ENCODE data around the gene ARMC12. TPM values are rescaled to one million over a fixed set of nuclear protein-coding genes. Genes with fewer than 3 reads are reported as not detected.
"Not testable (repeated sequence)": the region's sequence is repeated elsewhere in the genome, so short reads cannot be mapped to it uniquely, and the experiment has no call there.

ARMC12 gene
- polyA plus RNA-seq = under 1 TPM; 0.56 to 0.71 (median 0.58) TPM

- H3K27ac ChIP-seq (ENCODE audit: low read depth, low read length) = no peak within 1 kb of the TSS
- WGBS, 3 donors = 83 to 89% (median 83%) methylated on average over 10 of the region's 10 CpGs
These were observed at the start of gene ARMC12 for GRCh38 chr6:35736982-35737412. ARMC12 (plus strand) TSS chr6:35737032; CDS start chr6:35737109, 77 bp downstream.

GRCh38 chr6:35687658-35688604, 48.9 kb upstream of the ARMC12 start:
- peak overlapping the region; percentile 91 for H3K27ac ChIP-seq (ENCODE audit: low read depth, low read length)
- 0 to 1% (median 0%) methylated on average over 85 to 100 of the region's 100 CpGs for WGBS, 3 donors

GRCh38 chr6:35688605-35689322, 48.1 kb upstream of the ARMC12 start, which contains the start of gene FKBP5:
FKBP5 (minus strand) TSS chr6:35688915; CDS start chr6:35642824, 46,091 bp downstream.
- H3K27ac ChIP-seq (ENCODE audit: low read depth, low read length) = peak within 1 kb of the TSS; percentile 91
- 2 to 3% (median 2%) methylated on average over 41 to 80 of the region's 80 CpGs for WGBS, 3 donors

GRCh38 chr6:35690006-35690405, 46.8 kb upstream of the ARMC12 start:
- 97 to 98% (median 97%) methylated on average over 16 of the region's 16 CpGs for WGBS, 3 donors
- H3K27ac ChIP-seq (ENCODE audit: low read depth, low read length) = not testable (repeated sequence)

- no peak overlapping the region for H3K27ac ChIP-seq (ENCODE audit: low read depth, low read length)
- 95% methylated on average over 8 to 9 of the region's 9 CpGs for WGBS, 3 donors
These were observed 46.3 kb upstream of the ARMC12 start for GRCh38 chr6:35690484-35690883.

GRCh38 chr6:35691027-35691824, 45.6 kb upstream of the ARMC12 start:
- WGBS, 3 donors = 40 to 58% (median 44%) methylated on average over 10 of the region's 10 CpGs
- no peak overlapping the region for H3K27ac ChIP-seq (ENCODE audit: low read depth, low read length)

GRCh38 chr6:35694462-35694861, 42.4 kb upstream of the ARMC12 start:
- H3K27ac ChIP-seq (ENCODE audit: low read depth, low read length) = no peak overlapping the region
- WGBS, 3 donors = 86 to 94% (median 88%) methylated on average over 2 of the region's 2 CpGs

- H3K27ac ChIP-seq (ENCODE audit: low read depth, low read length) = not testable (repeated sequence)
- 85 to 97% (median 87%) methylated on average over 7 of the region's 7 CpGs for WGBS, 3 donors
These were observed 38.4 kb upstream of the ARMC12 start for GRCh38 chr6:35698430-35698829.

GRCh38 chr6:35698858-35699257, 38.0 kb upstream of the ARMC12 start:
- 82 to 87% (median 83%) methylated on average over 3 of the region's 3 CpGs for WGBS, 3 donors
- no peak overlapping the region for H3K27ac ChIP-seq (ENCODE audit: low read depth, low read length)

GRCh38 chr6:35703554-35703953, 33.3 kb upstream of the ARMC12 start:
- no peak overlapping the region for H3K27ac ChIP-seq (ENCODE audit: low read depth, low read length)

GRCh38 chr6:35706468-35706867, 30.4 kb upstream of the ARMC12 start:
- no peak overlapping the region for H3K27ac ChIP-seq (ENCODE audit: low read depth, low read length)
- 25 to 77% (median 33%) methylated on average over 3 of the region's 3 CpGs for WGBS, 3 donors

GRCh38 chr6:35707714-35708407, 29.0 kb upstream of the ARMC12 start:
- WGBS, 3 donors = 41 to 84% (median 70%) methylated on average over 4 of the region's 4 CpGs
- H3K27ac ChIP-seq (ENCODE audit: low read depth, low read length) = no peak overlapping the region

- no peak overlapping the region for H3K27ac ChIP-seq (ENCODE audit: low read depth, low read length)
These were observed 28.2 kb upstream of the ARMC12 start for GRCh38 chr6:35708585-35708984.

- no peak overlapping the region for H3K27ac ChIP-seq (ENCODE audit: low read depth, low read length)
- 66 to 77% (median 72%) methylated on average over 4 of the region's 4 CpGs for WGBS, 3 donors
These were observed 26.5 kb upstream of the ARMC12 start for GRCh38 chr6:35710241-35710847.

- 91 to 95% (median 94%) methylated on average over 6 to 7 of the region's 7 CpGs for WGBS, 3 donors
- H3K27ac ChIP-seq (ENCODE audit: low read depth, low read length) = no peak overlapping the region
These were observed 25.1 kb upstream of the ARMC12 start for GRCh38 chr6:35711731-35712130.

GRCh38 chr6:35713006-35713767, 23.6 kb upstream of the ARMC12 start:
- H3K27ac ChIP-seq (ENCODE audit: low read depth, low read length) = no peak overlapping the region
- 89 to 94% (median 92%) methylated on average over 7 of the region's 7 CpGs for WGBS, 3 donors

- H3K27ac ChIP-seq (ENCODE audit: low read depth, low read length) = no peak overlapping the region
- WGBS, 3 donors = 75 to 80% (median 75%) methylated on average over 2 of the region's 2 CpGs
These were observed 20.0 kb upstream of the ARMC12 start for GRCh38 chr6:35716798-35717197.

Measured in adipose tissue (tissue), 3 donors.